Measurements from ENCODE around the gene TMUB1. TPM values are rescaled to one million over a fixed set of nuclear protein-coding genes. Genes with fewer than 3 reads are reported as not detected.

TMUB1 gene
- total and polyA plus RNA-seq, 9 of the 15 experiments (the other 6 are each of a cell fraction or from before 2014, with no cell fraction given), result 0.14 to 241 (median 74.1) TPM

GRCh38 chr7:151080522-151081169, 2.6 kb downstream of the TMUB1 start, which contains the start of gene FASTK (continued):
- TF ChIP-seq SRSF3 (IDR thresholded peaks at IDR 0.05; ENCODE audit: insufficient read depth, low read length) (no peak), STAT5A (IDR thresholded peaks at IDR 0.05; ENCODE audit: borderline replicate concordance, low read length) (no peak), NFXL1 (CRISPR knock-in tag; IDR thresholded peaks at IDR 0.05) (no peak)

- WGBS (ENCODE audit: insufficient coverage, low coverage, missing lambda C conversion rate), result 1% methylated on average over 31 of the region's 31 CpGs
- TF ChIP-seq RAD21 (CRISPR knock-in tag; conservative IDR thresholded peaks at IDR 0.05 in 1 of 2, IDR thresholded peaks at IDR 0.05 in 1 of 2), result peak in 1 of 2 experiments; percentile 2; a peak in 1 of 4 replicates
- no peak for TF ChIP-seq ZNF408 (CRISPR knock-in tag; IDR thresholded peaks at IDR 0.05; ENCODE audit: low read depth)
- no peak for TF ChIP-seq BRD9 (IDR thresholded peaks at IDR 0.05; ENCODE audit: low read depth, partially characterized antibody)
- no peak for TF ChIP-seq ZNF354B (CRISPR knock-in tag; IDR thresholded peaks at IDR 0.05)
- TF ChIP-seq ZNF280B (CRISPR knock-in tag; IDR thresholded peaks at IDR 0.05), result no peak
- TF ChIP-seq RBM39 (optimal IDR thresholded peaks at IDR 0.05; ENCODE audit: low read depth, low read length), result peak; percentile 42
- peak; percentile 17; the same call in 1 of the 2 replicates for TF ChIP-seq MXI1 (IDR thresholded peaks at IDR 0.05; ENCODE audit: low read depth, low read length)
- TF ChIP-seq EHMT2 (IDR thresholded peaks at IDR 0.05), result no peak
- no peak for TF ChIP-seq HNRNPL (IDR thresholded peaks at IDR 0.05; ENCODE audit: low read depth, low read length)
- 0 out of 2 replicates have a peak, but pooled peaks have one; percentile 29 for TF ChIP-seq ZNF589 (CRISPR knock-in tag; IDR thresholded peaks at IDR 0.05; ENCODE audit: low read depth)
- no peak for TF ChIP-seq NFXL1 (CRISPR knock-in tag; IDR thresholded peaks at IDR 0.05)
- peak in 1 of 2 experiments; percentile 28; a peak in 2 of 4 replicates for TF ChIP-seq SIN3A (IDR thresholded peaks at IDR 0.05; ENCODE audit: borderline replicate concordance in 2 of 2, control insufficient read depth in 1 of 2, low read depth in 2 of 2, low read length in 2 of 2)
- TF ChIP-seq ARID2 (IDR thresholded peaks at IDR 0.05), result no peak
- no peak for TF ChIP-seq EP300 (IDR thresholded peaks at IDR 0.05; ENCODE audit: low read length)
- 0 out of 4 replicates have a peak, but pooled peaks of 1 of the 2 experiments have one; percentile 27 for TF ChIP-seq MLLT1 (IDR thresholded peaks at IDR 0.05)
Observed at GRCh38 chr7:151080067-151080521, 3.2 kb downstream of the TMUB1 start.

More at GRCh38 chr7:151080067-151080521, 3.2 kb downstream of the TMUB1 start:
- Histone ChIP-seq H3K27me3 (ENCODE audit: control insufficient read depth in 2 of 2, insufficient read depth in 2 of 2, low read length in 2 of 2) (no peaks in the 10 kb centered on the region), H3K4me2 (ENCODE audit: insufficient read depth, low read length) (peak overlapping the region; percentile 97), H3K4me3 (peak overlapping the region; percentile 89), H3K36me3 (ENCODE audit: control insufficient read depth, insufficient read depth, low read length) (peaks cover 56% of the 10 kb centered on the region), H3K9me3 (replicated peaks; ENCODE audit: control insufficient read depth, insufficient read depth, low read depth, low read length) (no peaks in the 10 kb centered on the region), H2AFZ (ENCODE audit: low read depth, low read length) (peak overlapping the region; percentile 78), H3K79me2 (ENCODE audit: control insufficient read depth, insufficient read depth, low read length) (peaks cover 46% of the 10 kb centered on the region), H3K9ac (ENCODE audit: insufficient read depth in 1 of 2, low read depth in 2 of 2, low read length in 2 of 2) (peak overlapping the region; percentile 94 to 97), H3K9me1 (ENCODE audit: control insufficient read depth, insufficient read depth, low read length) (no peaks in the 10 kb centered on the region), H4K20me1 (replicated peaks; ENCODE audit: control insufficient read depth, insufficient read depth, low read length) (peaks cover 5% of the 10 kb centered on the region), H3K27ac (ENCODE audit: extremely low read depth, low read depth, low read length) (peak overlapping the region; percentile 94), H3K4me1 (replicated peaks in 1 of 2; ENCODE audit: control insufficient read depth in 2 of 2, insufficient read depth in 2 of 2, low read length in 2 of 2) (peaks cover 43 to 88% of the 10 kb centered on the region in 2 experiments)
- ATAC-seq (peak; percentile 4), DNase-seq (ENCODE audit: extremely low read depth in 1 of 4, low spot score in 3 of 4) (peak in 3 of 4 experiments; percentile 63 to 65 (median 64)), FAIRE-seq (peak; percentile 69)
- ChIA-PET POLR2A (interaction anchor here (0.6 to 3.5 kb wide), 17 partner anchors 8 to 757 kb away, joined by 3 to 24 read pairs (median 7); partner anchors contain the start of genes ABCB8, ACTR3C, LRRC61 and SLC4A2), CTCF (ENCODE audit: low intra/inter-chr PET ratio) (no interaction called here)
- intact Hi-C loops (cut with micrococcal nuclease), result loop anchor here (1.0 to 10.0 kb wide), 2 partner anchors 19 to 765 kb away; no protein-coding TSS in a partner anchor
- in situ Hi-C loops (cut with MboI), result no loop called here
- BruUV-seq (replicated peaks), result TSS peak; percentile 57

Data from K562 (cell line).